LHCN-M2 (cell line): Measurements from ENCODE around the gene EPS8. TPM values are rescaled to one million over a fixed set of nuclear protein-coding genes. Genes with fewer than 3 reads are reported as not detected.
"Not testable (repeated sequence)": the region's sequence is repeated elsewhere in the genome, so short reads cannot be mapped to it uniquely, and the experiment has no call there.

Experiments
- DNase-seq: peaks from one replicate; pipeline ENCODE4 v3.0.0-alpha.2; 2012; ENCODE audit warnings: low read depth
- total RNA-seq: library from RNA; depleted of rRNA; stranded (reverse); fragments of >200 nt; gene quantifications from 2 replicates; pipeline ENCODE4 v1.2.3, GENCODE V29; 2014

The EPS8 gene
- total RNA-seq, 1 experiment from 2014 or later, result 193 TPM

- DNase-seq, result peak; percentile 90
These were observed 31.5 kb downstream of the EPS8 start for GRCh38 chr12:15757553-15758255.

GRCh38 chr12:15756822-15757221, 32.4 kb downstream of the EPS8 start:
- no peak for DNase-seq

- DNase-seq, result no peak
These were observed 35.0 kb downstream of the EPS8 start for GRCh38 chr12:15754233-15754632.

DNA sequence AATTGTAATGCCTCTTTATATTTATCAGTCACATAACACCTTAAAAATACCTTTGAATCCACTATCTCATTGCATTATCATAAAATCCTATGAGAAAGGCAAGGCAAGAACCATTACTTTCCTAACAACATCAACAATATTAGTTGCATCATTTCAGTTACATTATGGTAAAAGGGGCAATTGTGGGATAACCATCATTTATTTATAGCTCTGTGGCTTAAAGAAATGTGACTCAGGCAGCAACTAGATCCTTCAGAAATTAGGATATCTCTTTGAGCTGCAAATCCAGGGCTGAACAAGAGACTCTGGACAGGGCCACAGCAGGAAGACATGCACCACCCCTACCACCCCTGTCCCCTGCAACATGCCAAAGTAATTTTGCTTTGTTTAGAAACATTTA, 36.4 kb downstream of the EPS8 start:
- peak; percentile 71 for DNase-seq

GRCh38 chr12:15751741-15752140, 37.4 kb downstream of the EPS8 start:
- no peak for DNase-seq

GRCh38 chr12:15749937-15750336, 39.3 kb downstream of the EPS8 start:
- DNase-seq, result no peak

DNA sequence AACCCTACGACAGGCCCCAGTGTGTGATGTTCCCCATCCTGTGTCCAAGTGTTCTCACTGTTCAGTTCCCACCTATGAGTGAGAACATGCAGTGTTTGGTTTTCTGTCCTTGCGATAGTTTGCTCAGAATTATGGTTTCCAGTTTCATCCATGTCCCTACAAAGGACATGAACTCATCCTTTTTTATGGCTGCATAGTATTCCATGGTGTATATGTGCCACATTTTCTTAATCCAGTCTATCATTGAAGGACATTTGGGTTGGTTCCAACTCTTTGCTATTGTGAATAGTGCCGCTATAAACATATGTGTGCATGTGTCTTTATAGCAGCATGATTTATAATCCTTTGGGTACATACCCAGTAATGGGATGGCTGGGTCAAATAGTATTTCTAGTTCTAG, 47.3 kb downstream of the EPS8 start:
- not testable (repeated sequence) for DNase-seq

- DNase-seq, result no peak
These were observed 48.1 kb downstream of the EPS8 start for GRCh38 chr12:15741082-15741481.

DNA sequence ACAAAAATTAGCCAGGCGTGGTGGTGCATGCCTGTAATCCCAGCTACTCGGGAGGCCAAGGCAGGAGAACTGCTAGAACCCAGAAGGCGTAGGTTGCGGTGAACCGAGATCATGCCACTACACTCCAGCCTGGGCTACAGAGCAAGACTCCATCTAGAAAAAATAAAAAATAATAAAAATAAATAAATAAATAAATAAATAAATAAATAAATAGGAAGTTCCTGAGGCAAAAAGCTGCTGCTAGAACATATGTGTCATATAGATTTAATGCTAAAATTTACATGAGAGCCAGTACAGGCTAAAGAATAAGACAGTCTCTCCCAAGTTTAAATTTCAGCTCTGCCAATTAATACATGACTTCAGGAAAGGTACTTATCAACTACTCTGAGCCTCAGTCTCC, 48.8 kb downstream of the EPS8 start:
- DNase-seq, result not testable (repeated sequence)

GRCh38 chr12:15738438-15739015, 50.7 kb downstream of the EPS8 start:
- DNase-seq, result no peak

GRCh38 chr12:15735837-15736615, 53.2 kb downstream of the EPS8 start:
- DNase-seq, result no peak

GRCh38 chr12:15733136-15733535, 56.1 kb downstream of the EPS8 start:
- no peak for DNase-seq

DNA sequence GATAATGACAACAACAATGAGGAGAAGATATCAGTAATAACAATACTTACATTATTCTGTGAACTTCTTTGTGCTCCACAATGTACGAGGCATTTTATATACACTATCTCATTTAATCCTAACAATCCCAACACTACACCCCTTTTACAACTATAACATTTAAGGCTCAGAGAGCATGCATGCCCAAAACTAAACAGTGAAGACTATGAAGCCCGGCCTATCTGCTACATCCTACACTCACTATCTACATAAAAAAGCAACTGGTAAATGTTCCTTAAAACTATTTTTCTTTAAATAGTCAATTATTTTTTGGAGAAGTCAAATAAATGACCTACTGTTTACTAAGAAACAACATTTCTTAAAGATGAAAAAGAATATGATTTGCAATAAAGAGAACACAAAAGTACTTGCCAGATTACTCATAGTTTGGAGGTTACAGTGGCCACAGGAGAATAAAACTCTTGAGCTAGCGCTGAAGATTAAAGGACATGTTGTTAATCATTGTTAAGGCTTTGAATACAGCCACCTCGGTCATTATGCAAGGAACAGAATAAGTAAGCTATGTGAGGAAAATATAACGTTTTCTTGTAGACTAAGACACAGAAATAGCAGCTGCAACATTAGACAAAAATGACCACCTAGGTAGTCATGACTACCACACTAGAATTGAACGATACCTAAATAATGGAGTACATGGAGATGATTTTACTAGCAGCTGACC, 56.7 kb downstream of the EPS8 start:
- peak; percentile 81 for DNase-seq

DNA sequence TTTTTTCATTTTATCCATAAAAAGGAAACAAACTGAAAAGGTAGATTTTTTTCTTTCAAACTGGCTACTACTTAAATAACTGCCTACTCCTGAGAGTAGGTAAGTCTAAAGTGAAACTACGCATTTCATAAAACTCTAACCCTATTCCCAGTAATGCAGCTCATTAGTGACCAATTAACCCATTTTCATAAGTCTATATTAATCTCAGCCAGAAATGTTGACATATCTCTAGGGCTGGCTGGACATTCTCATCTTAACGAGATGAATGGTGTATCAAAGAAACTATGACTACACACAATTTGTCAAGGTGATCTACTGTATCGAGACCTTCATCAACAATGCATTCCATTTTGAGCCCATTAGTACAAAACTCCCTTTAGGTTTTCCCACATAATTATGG, 57.2 kb downstream of the EPS8 start:
- no peak for DNase-seq

- DNase-seq, result no peak
These were observed 60.1 kb downstream of the EPS8 start for GRCh38 chr12:15729097-15729496.

DNA sequence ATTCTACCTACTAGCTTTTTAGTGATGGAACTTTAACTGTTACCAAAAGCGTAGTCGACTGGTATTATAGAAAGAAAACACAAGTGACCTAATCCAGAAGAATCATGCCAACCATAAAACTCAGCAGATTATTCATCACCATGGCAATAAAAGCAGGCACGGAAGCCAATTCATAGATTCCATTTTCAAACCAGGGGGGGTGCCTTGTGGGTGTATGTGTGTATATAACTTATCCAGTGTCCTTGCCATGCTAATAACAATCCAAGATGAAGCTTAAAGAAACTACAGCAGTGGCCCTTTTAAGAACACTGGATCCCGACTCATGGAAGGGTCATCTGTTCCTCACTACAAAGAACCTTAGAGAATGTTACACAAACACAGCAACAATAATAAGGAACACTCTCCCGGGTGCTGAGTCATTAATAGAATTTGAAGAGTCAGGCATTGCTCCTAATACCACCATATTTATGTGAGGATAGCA, 61.0 kb downstream of the EPS8 start:
- peak; percentile 84 for DNase-seq

DNA sequence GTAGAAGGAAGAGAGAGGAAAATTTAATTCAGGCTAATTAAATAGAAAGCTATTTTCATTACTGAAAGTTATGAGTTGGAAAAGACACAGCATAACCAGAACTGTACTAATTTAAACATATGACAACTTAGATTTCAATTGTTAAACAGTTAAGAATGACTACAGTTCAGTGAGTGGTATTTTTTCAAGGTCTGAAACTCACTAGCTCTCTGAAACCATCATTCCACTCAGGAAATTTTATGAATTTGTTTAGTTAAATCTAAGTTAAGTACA, 62.4 kb downstream of the EPS8 start:
- DNase-seq, result no peak

GRCh38 chr12:15726027-15726877, 62.9 kb downstream of the EPS8 start:
- no peak for DNase-seq

- DNase-seq, result no peak
These were observed 66.2 kb downstream of the EPS8 start for GRCh38 chr12:15722951-15723350.

DNA sequence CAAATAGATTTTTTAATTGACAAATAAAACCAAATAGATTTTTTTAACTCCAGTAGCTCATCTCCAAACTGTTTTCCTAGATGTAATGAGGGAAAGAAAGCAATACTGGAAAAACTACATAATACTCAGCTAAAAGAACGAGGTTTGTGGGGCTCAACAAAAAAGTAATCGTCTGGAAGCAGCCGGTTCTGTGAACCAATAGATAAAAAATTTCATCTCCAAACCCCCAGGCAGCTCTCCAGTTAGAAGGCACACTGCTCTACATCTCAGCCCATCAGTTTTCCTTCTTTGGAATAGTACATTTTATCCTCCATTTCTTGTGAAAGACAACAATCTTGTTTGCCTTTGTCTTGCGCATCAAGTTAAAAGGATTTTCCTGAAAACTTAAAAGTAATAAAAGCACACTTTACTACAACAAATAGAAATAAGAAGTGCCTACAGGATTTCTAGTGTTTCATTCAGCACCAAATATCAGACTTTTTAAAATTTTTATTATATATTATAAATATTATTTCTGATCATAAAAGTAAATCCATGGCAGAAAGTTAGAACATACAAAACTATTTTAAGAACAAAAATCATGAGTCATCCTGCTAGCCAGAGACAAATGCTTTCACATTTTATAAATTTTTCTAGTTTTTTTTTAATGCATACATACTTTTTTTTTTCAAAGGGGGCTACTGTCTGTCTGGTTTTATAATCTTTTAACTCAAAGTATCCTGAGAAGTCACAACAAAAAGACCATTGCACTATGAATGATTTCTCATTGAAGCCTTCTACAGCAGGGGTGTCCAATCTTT, 67.7 kb downstream of the EPS8 start:
- DNase-seq, result peak; percentile 43
